ENCODE results near the gene PRICKLE4. TPM values are rescaled to one million over a fixed set of nuclear protein-coding genes. Genes with fewer than 3 reads are reported as not detected.

The PRICKLE4 gene
- total RNA-seq, 1 donor from 2014 or later, result 0.88 TPM

DNA sequence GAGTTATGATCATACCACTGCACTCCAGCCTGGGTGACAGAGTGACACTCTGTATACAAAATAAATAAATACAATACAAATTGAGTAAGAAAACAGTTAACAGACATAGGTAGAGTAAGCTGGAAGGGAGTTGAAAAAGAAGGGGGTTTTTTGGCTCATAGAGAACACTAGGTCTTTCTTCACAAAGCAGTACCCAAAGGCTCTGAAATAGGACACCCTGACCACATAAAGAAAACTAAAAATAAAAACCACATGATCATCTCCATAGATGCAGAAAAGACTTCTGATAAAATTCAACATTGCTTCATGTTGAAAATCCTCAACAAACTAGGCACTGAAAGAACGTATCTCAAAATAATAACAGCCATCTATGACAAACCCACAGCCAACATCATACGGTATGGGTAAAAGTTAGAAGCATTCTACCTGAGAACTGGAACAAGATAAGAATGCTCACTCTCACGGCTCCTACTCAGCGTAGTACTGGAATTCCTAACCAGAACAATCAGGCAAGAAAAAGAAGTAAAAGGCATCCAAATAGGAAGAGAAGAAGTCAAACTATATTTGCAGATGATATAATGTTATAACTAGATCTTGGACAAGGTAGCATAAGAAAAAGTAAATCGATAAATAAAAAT is 55.6 kb downstream of the PRICKLE4 start:
- no peak for DNase-seq
- H3K27me3 ChIP-seq (ENCODE audit: low read depth), result no peaks in the 10 kb centered on the region
- intact Hi-C loops (cut with micrococcal nuclease), result no loop called here
- H3K4me3 ChIP-seq, result no peak overlapping the region
- peaks cover 8% of the 10 kb centered on the region for H3K4me1 ChIP-seq
- H3K36me3 ChIP-seq, result no peaks in the 10 kb centered on the region
- H3K27ac ChIP-seq (replicated peaks), result no peak overlapping the region
- no peaks in the 10 kb centered on the region for H3K9me3 ChIP-seq (replicated peaks)
- TF ChIP-seq, protein P1, sequence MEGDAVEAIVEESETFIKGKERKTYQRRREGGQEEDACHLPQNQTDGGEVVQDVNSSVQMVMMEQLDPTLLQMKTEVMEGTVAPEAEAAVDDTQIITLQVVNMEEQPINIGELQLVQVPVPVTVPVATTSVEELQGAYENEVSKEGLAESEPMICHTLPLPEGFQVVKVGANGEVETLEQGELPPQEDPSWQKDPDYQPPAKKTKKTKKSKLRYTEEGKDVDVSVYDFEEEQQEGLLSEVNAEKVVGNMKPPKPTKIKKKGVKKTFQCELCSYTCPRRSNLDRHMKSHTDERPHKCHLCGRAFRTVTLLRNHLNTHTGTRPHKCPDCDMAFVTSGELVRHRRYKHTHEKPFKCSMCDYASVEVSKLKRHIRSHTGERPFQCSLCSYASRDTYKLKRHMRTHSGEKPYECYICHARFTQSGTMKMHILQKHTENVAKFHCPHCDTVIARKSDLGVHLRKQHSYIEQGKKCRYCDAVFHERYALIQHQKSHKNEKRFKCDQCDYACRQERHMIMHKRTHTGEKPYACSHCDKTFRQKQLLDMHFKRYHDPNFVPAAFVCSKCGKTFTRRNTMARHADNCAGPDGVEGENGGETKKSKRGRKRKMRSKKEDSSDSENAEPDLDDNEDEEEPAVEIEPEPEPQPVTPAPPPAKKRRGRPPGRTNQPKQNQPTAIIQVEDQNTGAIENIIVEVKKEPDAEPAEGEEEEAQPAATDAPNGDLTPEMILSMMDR (IDR thresholded peaks at IDR 0.05; ENCODE audit: borderline replicate concordance), result no peak

DNA sequence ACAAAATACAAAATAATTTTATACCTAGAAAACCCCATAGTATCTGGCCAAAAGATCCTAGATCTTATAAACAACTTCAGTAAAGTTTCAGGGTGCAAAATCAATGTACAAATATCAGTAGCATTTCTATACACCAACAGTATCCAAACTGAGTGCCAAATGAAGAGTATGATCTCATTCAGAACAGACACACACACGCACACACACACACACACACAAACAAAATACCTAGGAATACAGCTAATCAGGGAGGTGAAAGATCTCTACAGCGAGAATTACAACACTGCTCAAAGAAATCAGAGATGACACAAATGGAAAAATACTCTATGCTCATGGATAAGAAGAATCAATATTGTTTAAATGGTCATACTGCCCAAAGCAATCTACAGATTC is 56.1 kb downstream of the PRICKLE4 start:
- intact Hi-C loops (cut with micrococcal nuclease), result no loop called here
- H3K4me3 ChIP-seq, result no peak overlapping the region
- no peaks in the 10 kb centered on the region for H3K27me3 ChIP-seq (ENCODE audit: low read depth)
- no peak for DNase-seq
- H3K9me3 ChIP-seq (replicated peaks), result no peaks in the 10 kb centered on the region
- TF ChIP-seq, protein P1 (IDR thresholded peaks at IDR 0.05; ENCODE audit: borderline replicate concordance), result no peak
- peaks cover 8% of the 10 kb centered on the region for H3K4me1 ChIP-seq
- H3K36me3 ChIP-seq, result no peaks in the 10 kb centered on the region
- no peak overlapping the region for H3K27ac ChIP-seq (replicated peaks)

Other genes starting within 250 kb of the PRICKLE4 start
- 15.0 TPM for gene FOXP4, start 234.4 kb upstream of the PRICKLE4 start, total RNA-seq
- 0.77 TPM for gene MDFI, start 142.3 kb upstream of the PRICKLE4 start, total RNA-seq
- 39.9 TPM for gene TFEB, start 45.2 kb upstream of the PRICKLE4 start, total RNA-seq
- not detected for gene PGC, start 33.4 kb upstream of the PRICKLE4 start, total RNA-seq
- gene FRS3, start 882 bp upstream of the PRICKLE4 start, total RNA-seq, result 5.3 TPM
- 177 TPM for gene TOMM6, start 6.9 kb downstream of the PRICKLE4 start, total RNA-seq
- gene USP49, start 114.6 kb downstream of the PRICKLE4 start, total RNA-seq, result 0.71 TPM
- gene MED20, start 140.4 kb downstream of the PRICKLE4 start, total RNA-seq, result 18.1 TPM
- gene BYSL, start 140.7 kb downstream of the PRICKLE4 start, total RNA-seq, result 9.0 TPM
- gene CCND3, start 161.0 kb downstream of the PRICKLE4 start, total RNA-seq, result 44.5 TPM

Measured in left ventricle myocardium inferior (tissue), 1 donor.